Astrocyte (in vitro differentiated cells and primary cell): ENCODE measurements around the gene ZNF407.

Experiments used
- CTCF ChIP-seq: IDR thresholded peaks from 2 replicates; pipeline ENCODE4 v1.5.1; 2011; ENCODE audit warnings: low read depth, mild to moderate bottlenecking, inconsistent platforms, low read length, moderate library complexity; ENCODE audit not compliant: insufficient read depth
- EZH2 ChIP-seq: IDR thresholded peaks from 2 replicates; pipeline ENCODE4 v1.6.1; 2012; ENCODE audit warnings: mild to moderate bottlenecking, low read length, inconsistent platforms; ENCODE audit not compliant: insufficient read depth

- TF ChIP-seq EZH2 (no peak), CTCF (no peak)
Measured at GRCh38 chr18:75044791-75045190, 447.1 kb downstream of the ZNF407 start.
